Gastroesophageal sphincter (tissue), 3 donors: ENCODE results near the gene ABCA1.

Source experiments
- CTCF ChIP-seq, 4 experiments: fragments of 200-600 bp in 2 of 4; fragments of 450-650 bp in 2 of 4; sonication (generic) in 1 of 4; IDR thresholded peaks; one replicate each; pipeline ENCODE4 v1.5.1; 2017 to 2019; ENCODE audit warnings: antibody characterized with exemption in 4 of 4, mild to moderate bottlenecking in 2 of 4, moderate library complexity in 2 of 4
- POLR2A ChIP-seq, 2 donors: fragments of 450-650 bp; IDR thresholded peaks; one replicate each; pipeline ENCODE4 v1.6.1; 2017; ENCODE audit warnings: antibody characterized with exemption in 2 of 2, mild to moderate bottlenecking in 2 of 2, moderate library complexity in 1 of 2
- POLR2AphosphoS5 ChIP-seq: sonication (generic); formaldehyde crosslinking; IDR thresholded peaks from one replicate; pipeline ENCODE4 v1.6.1; 2017; ENCODE audit warnings: antibody characterized with exemption

- no peak for TF ChIP-seq CTCF (IDR thresholded peaks at IDR 0.05)
- no peak for TF ChIP-seq POLR2A (IDR thresholded peaks at IDR 0.05)
- no peak for TF ChIP-seq POLR2AphosphoS5
Measured at GRCh38 chr9:104747245-104747564, 180.8 kb downstream of the ABCA1 start.
